Neural crest cell (in vitro differentiated cells): ENCODE results near the gene GPR15LG. TPM values are rescaled to one million over a fixed set of nuclear protein-coding genes. Genes with fewer than 3 reads are reported as not detected.

Experiments
- DNase-seq: peaks from one replicate; pipeline ENCODE4 v3.0.0; 2021; ENCODE audit warnings: low read depth, mixed read lengths, low spot score
- H3K27ac Mint-ChIP-seq: one replicate; pipeline ENCODE4 v1.8.0; 2021; ENCODE audit warnings: mild to moderate bottlenecking, mixed read lengths; ENCODE audit not compliant: unreplicated experiment
- H3K27me3 Mint-ChIP-seq: 2 replicates; pipeline ENCODE4 v1.8.0; 2021; ENCODE audit warnings: low read depth, mild to moderate bottlenecking, mixed read lengths
- H3K36me3 Mint-ChIP-seq: 2 replicates; pipeline ENCODE4 v1.8.0; 2021; ENCODE audit warnings: low read depth, mild to moderate bottlenecking, mixed read lengths
- H3K4me1 Mint-ChIP-seq: 2 replicates; pipeline ENCODE4 v1.8.0; 2021; ENCODE audit warnings: mixed read lengths
- H3K4me3 Mint-ChIP-seq: one replicate; pipeline ENCODE4 v1.8.0; 2021; ENCODE audit warnings: mild to moderate bottlenecking, mixed read lengths
- H3K9me3 Mint-ChIP-seq: 2 replicates; pipeline ENCODE4 v1.8.0; 2021; ENCODE audit warnings: mixed read lengths
- CTCF ChIP-seq: fragments of 200-600 bp; sonication (generic); conservative IDR thresholded peaks from 2 replicates; pipeline ENCODE4 v1.5.0; 2021; ENCODE audit warnings: antibody characterized with exemption, mild to moderate bottlenecking
- total RNA-seq: library from RNA; stranded (reverse); gene quantifications from 2 replicates; pipeline ENCODE4 v1.2.1, GENCODE V29; 2021

GPR15LG gene
- total RNA-seq, 1 donor from 2014 or later: not detected

- no peak for TF ChIP-seq CTCF
- Mint-ChIP-seq H3K9me3 (no peaks in the 10 kb centered on the region), H3K4me1 (no peaks in the 10 kb centered on the region), H3K36me3 (no peaks in the 10 kb centered on the region), H3K27me3 (peaks cover 14% of the 10 kb centered on the region), H3K4me3 (no peak overlapping the region), H3K27ac (no peak overlapping the region)
- no peak for DNase-seq
These were observed 24.0 kb downstream of the GPR15LG start for GRCh38 chr10:84197643-84198042.

- H3K27ac Mint-ChIP-seq: no peak overlapping the region
- H3K4me1 Mint-ChIP-seq: no peaks in the 10 kb centered on the region
- peak overlapping the region; percentile 12 for H3K4me3 Mint-ChIP-seq
- no peak for DNase-seq
- no peaks in the 10 kb centered on the region for H3K36me3 Mint-ChIP-seq
- H3K9me3 Mint-ChIP-seq: no peaks in the 10 kb centered on the region
- no peak for TF ChIP-seq CTCF
- H3K27me3 Mint-ChIP-seq: peaks cover 12% of the 10 kb centered on the region
These were observed 24.8 kb downstream of the GPR15LG start for GRCh38 chr10:84198206-84198915.

GRCh38 chr10:84200537-84201243 lies 27.1 kb downstream of the GPR15LG start:
- Mint-ChIP-seq H3K4me3 (no peak overlapping the region), H3K27ac (no peak overlapping the region), H3K27me3 (peaks cover 2% of the 10 kb centered on the region), H3K36me3 (no peaks in the 10 kb centered on the region), H3K9me3 (no peaks in the 10 kb centered on the region), H3K4me1 (no peaks in the 10 kb centered on the region)
- no peak for TF ChIP-seq CTCF
- DNase-seq: no peak

GRCh38 chr10:84201244-84201606 lies 27.6 kb downstream of the GPR15LG start:
- no peak for DNase-seq
- Mint-ChIP-seq H3K4me1 (no peaks in the 10 kb centered on the region), H3K27me3 (peaks cover 2% of the 10 kb centered on the region), H3K9me3 (no peaks in the 10 kb centered on the region), H3K36me3 (no peaks in the 10 kb centered on the region), H3K4me3 (no peak overlapping the region), H3K27ac (no peak overlapping the region)
- no peak for TF ChIP-seq CTCF

GRCh38 chr10:84201682-84202081 lies 28.1 kb downstream of the GPR15LG start:
- no peak for TF ChIP-seq CTCF
- no peaks in the 10 kb centered on the region for H3K9me3 Mint-ChIP-seq
- H3K27me3 Mint-ChIP-seq: no peaks in the 10 kb centered on the region
- no peaks in the 10 kb centered on the region for H3K36me3 Mint-ChIP-seq
- H3K4me1 Mint-ChIP-seq: no peaks in the 10 kb centered on the region
- H3K4me3 Mint-ChIP-seq: no peak overlapping the region
- H3K27ac Mint-ChIP-seq: no peak overlapping the region
- DNase-seq: no peak
